Activated T-cell treated with anti-CD3 and anti-CD28 coated beads, Interleukin-2, amount 50 U/mL, for 1 hour (primary cell): ENCODE data around the gene TRIM8.

Experiments
- DNase-seq: peaks from one replicate; pipeline ENCODE4 v3.0.0-alpha.2; 2020

Gene TRIM8

GRCh38 chr10:102633848-102634247 is 10.4 kb upstream of the TRIM8 start:
- DNase-seq, result no peak

GRCh38 chr10:102634686-102635085 is 9.6 kb upstream of the TRIM8 start:
- no peak for DNase-seq

GRCh38 chr10:102635377-102635776 is 8.9 kb upstream of the TRIM8 start:
- no peak for DNase-seq

GRCh38 chr10:102639537-102639936 is 4.7 kb upstream of the TRIM8 start:
- no peak for DNase-seq

- no peak for DNase-seq
Observed at GRCh38 chr10:102641402-102641801, 2.9 kb upstream of the TRIM8 start.

- peak; percentile 97 for DNase-seq
Observed at GRCh38 chr10:102641880-102642735, 2.2 kb upstream of the TRIM8 start.

GRCh38 chr10:102642736-102643335 is 1.4 kb upstream of the TRIM8 start:
- no peak for DNase-seq

GRCh38 chr10:102643336-102644065 is 778 bp upstream of the TRIM8 start:
- no peak for DNase-seq

- DNase-seq, result peak; percentile 87
Observed at GRCh38 chr10:102644646-102645387, 538 bp downstream of the TRIM8 start.

GRCh38 chr10:102645388-102645740 is 1.1 kb downstream of the TRIM8 start:
- DNase-seq, result no peak

- peak; percentile 77 for DNase-seq
Observed at GRCh38 chr10:102645741-102646609, 1.7 kb downstream of the TRIM8 start.

GRCh38 chr10:102646610-102647442 is 2.5 kb downstream of the TRIM8 start:
- DNase-seq, result peak; percentile 58

GRCh38 chr10:102647443-102648268 is 3.4 kb downstream of the TRIM8 start:
- no peak for DNase-seq

GRCh38 chr10:102648269-102648888 is 4.1 kb downstream of the TRIM8 start:
- no peak for DNase-seq

GRCh38 chr10:102648889-102649796 is 4.9 kb downstream of the TRIM8 start:
- peak; percentile 54 for DNase-seq

GRCh38 chr10:102649797-102650654 is 5.7 kb downstream of the TRIM8 start:
- DNase-seq, result no peak

GRCh38 chr10:102650655-102651454 is 6.6 kb downstream of the TRIM8 start:
- DNase-seq, result no peak
